ENCODE measurements around the gene NAV2. TPM values are rescaled to one million over a fixed set of nuclear protein-coding genes. Genes with fewer than 3 reads are reported as not detected.

The NAV2 gene
- total RNA-seq, 1 experiment from 2014 or later, result 46.3 TPM

DNA sequence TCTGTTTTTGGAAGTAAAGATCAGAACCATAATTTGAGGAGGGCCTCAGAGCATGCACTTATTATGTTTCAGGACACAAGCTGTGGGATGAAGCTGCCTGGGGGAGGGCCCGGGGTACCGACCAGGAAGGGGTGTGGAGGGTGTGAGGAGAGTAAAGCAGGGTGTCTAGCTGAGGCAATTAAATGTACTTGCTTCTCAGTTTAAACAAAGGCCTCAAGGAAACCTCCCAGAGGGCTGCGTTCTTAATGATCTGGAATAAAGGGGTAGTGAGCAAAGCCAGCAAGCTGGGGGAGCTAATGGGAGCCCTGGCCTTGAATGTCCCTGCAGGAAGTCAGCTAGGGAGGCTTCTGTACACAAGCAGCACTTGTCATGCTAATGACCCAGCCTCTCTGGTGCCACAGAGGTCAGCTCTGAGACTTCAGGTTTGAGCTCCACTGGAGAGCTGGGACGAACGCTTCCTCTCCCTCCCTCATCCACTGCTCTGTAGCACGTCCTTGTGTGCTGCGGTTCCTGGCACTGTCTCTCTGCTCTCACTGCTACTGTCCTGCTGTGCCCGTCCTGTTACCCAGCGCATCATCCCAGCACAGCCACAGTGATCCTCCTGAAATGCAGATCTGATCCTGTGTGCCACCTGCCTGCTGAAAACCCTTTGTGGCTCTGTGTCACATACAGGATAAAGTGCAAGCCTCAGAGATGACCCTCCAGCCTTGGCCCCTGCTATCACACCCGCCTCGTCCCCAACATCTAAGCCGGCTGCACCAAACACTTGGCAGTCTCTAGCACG, 287.9 kb downstream of the NAV2 start:
- no peak overlapping the region for H3K4ac ChIP-seq (ENCODE audit: low read depth, low read length)
- H2AFZ ChIP-seq (ENCODE audit: low read length), result no peak overlapping the region
- DNase-seq, result peak; percentile 96
- no peak overlapping the region for H2BK15ac ChIP-seq (ENCODE audit: low read depth, low read length)
- H4K8ac ChIP-seq (replicated peaks; ENCODE audit: insufficient read length, low read depth, low read length), result no peak overlapping the region
- H3K79me2 ChIP-seq (ENCODE audit: insufficient read depth, low read length), result no peaks in the 10 kb centered on the region
- H3K4me1 ChIP-seq (ENCODE audit: insufficient read depth, low read length), result peaks cover 15% of the 10 kb centered on the region
- H3K27ac ChIP-seq (ENCODE audit: insufficient read length, low read depth, low read length), result no peak overlapping the region
- H3K27me3 Mint-ChIP-seq (ENCODE audit: low read depth), result peaks cover 91% of the 10 kb centered on the region
- H3K56ac ChIP-seq (ENCODE audit: insufficient read length, low read depth, low read length), result no peak overlapping the region
- H3K9ac ChIP-seq (ENCODE audit: extremely low read depth, insufficient read length, low read length), result no peak overlapping the region
- H2BK120ac ChIP-seq (ENCODE audit: low read depth, low read length, poor library complexity, severe bottlenecking), result no peak overlapping the region
- H3K18ac ChIP-seq (ENCODE audit: insufficient read length, low read depth, low read length), result no peak overlapping the region
- WGBS (ENCODE audit: extremely low coverage, insufficient read length, low lambda C conversion rate), result no CpG with 5 or more reads among the region's 13 CpGs
- no peaks in the 10 kb centered on the region; a peak in 1 of 5 replicates for H3K9me3 Mint-ChIP-seq
- no peaks in the 10 kb centered on the region for H3K79me1 ChIP-seq (ENCODE audit: insufficient read depth, low read depth, low read length, poor library complexity, severe bottlenecking)
- H4K5ac ChIP-seq (ENCODE audit: insufficient read length, low read depth, low read length), result no peak overlapping the region
- H2BK20ac ChIP-seq (ENCODE audit: low read depth, low read length, poor library complexity, severe bottlenecking), result no peak overlapping the region
- no peak overlapping the region for H3T11ph ChIP-seq (ENCODE audit: low read length)
- no peaks in the 10 kb centered on the region for H3K23me2 ChIP-seq (ENCODE audit: insufficient read length, low read depth, low read length, poor library complexity, severe bottlenecking)
- no peak overlapping the region for H2BK12ac ChIP-seq (ENCODE audit: insufficient read length, low read depth, low read length)
- peak overlapping the region; percentile 63 to 95 (median 84) for H3K27ac Mint-ChIP-seq
- H3K36me3 Mint-ChIP-seq (ENCODE audit: insufficient read depth in 1 of 3, low read depth in 3 of 3), result peaks cover 0 to 16% (median 2%) of the 10 kb centered on the region in 3 experiments; a peak in 5 of 7 replicates
- no peak overlapping the region for H3K14ac ChIP-seq (ENCODE audit: insufficient read depth, low read length)
- H3K9me3 ChIP-seq (ENCODE audit: control insufficient read depth, low read depth, low read length), result no peaks in the 10 kb centered on the region
- H3K4me3 Mint-ChIP-seq, result peak overlapping the region; percentile 34 to 69
- TF ChIP-seq CTCF (conservative IDR thresholded peaks at IDR 0.05), result peak; percentile 28; the same call in 2 of the 3 replicates
- no peak overlapping the region for H4K91ac ChIP-seq (ENCODE audit: insufficient read length, low read depth, low read length)
- peaks cover 57 to 69% of the 10 kb centered on the region in 2 experiments for H3K4me1 Mint-ChIP-seq
- H4K20me1 ChIP-seq (ENCODE audit: control insufficient read depth, insufficient read depth, insufficient read length), result no peaks in the 10 kb centered on the region
- no peaks in the 10 kb centered on the region; the same call in 1 of the 2 replicates for H3K27me3 ChIP-seq (ENCODE audit: insufficient read depth, low read length)
- no peak overlapping the region for H2AK5ac ChIP-seq (ENCODE audit: insufficient read length, low read length)
- no peak overlapping the region for H3K23ac ChIP-seq (ENCODE audit: insufficient read length, low read depth, low read length)
- H2BK5ac ChIP-seq (ENCODE audit: insufficient read length, low read length), result no peak overlapping the region
- H3K4me2 ChIP-seq (ENCODE audit: insufficient read depth, insufficient read length, low read length), result peak overlapping the region; percentile 16
